Suppressor macrophage treated with lipopolysaccharide for 4 hours (primary cell): ENCODE data around the gene CCDC88C.
"Not testable (repeated sequence)": the region's sequence is repeated elsewhere in the genome, so short reads cannot be mapped to it uniquely, and the experiment has no call there.

Experiments
- DNase-seq: peaks from one replicate; pipeline ENCODE4 v3.0.0-alpha.2; 2020

CCDC88C gene

GRCh38 chr14:91284146-91284790, 133.4 kb downstream of the CCDC88C start:
- no peak for DNase-seq

DNA sequence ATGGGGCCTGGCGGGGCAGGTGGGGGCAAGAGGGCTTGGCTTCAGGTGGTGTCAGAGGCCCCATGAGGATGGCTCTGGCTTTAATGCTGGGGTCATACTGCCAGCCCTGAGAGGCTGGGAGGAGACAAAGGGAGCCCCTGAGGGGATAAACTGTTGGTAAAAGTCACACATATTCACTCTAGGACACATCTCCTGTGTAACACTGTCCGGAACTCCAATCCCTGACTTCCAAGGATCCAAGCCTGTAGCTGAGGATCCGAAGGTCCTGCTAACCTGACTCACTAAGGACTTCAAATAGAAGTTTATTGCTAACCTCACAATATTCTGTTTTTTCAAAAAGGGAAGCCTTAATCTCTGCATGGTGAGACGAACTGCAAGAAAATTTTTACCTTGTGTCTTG, 134.0 kb downstream of the CCDC88C start:
- no peak for DNase-seq

- no peak for DNase-seq
Measured at GRCh38 chr14:91282954-91283645, 134.5 kb downstream of the CCDC88C start.

- no peak for DNase-seq
Measured at GRCh38 chr14:91281346-91281745, 136.3 kb downstream of the CCDC88C start.

- DNase-seq: no peak
Measured at GRCh38 chr14:91280129-91280528, 137.5 kb downstream of the CCDC88C start.

DNA sequence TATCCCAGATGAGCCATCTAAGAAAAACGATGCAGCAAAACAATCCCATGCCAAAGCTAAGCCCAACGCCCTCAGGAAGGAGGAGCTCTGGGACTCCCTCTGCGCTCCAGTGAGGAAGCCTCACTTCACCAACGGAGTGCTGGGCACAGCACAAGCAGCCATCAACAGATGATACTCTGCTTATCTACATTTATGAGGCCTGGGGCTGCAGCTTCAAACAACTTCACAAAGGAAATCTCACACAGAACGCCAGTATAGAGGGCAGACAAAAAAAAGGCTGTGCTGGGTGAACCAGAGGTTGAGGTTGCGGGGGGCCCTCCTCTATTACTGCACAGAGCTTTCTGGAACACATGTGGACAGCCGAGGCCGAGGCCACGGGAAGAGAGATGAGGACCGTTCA, 138.3 kb downstream of the CCDC88C start:
- DNase-seq: no peak

- no peak for DNase-seq
Measured at GRCh38 chr14:91278383-91278715, 139.3 kb downstream of the CCDC88C start.

DNA sequence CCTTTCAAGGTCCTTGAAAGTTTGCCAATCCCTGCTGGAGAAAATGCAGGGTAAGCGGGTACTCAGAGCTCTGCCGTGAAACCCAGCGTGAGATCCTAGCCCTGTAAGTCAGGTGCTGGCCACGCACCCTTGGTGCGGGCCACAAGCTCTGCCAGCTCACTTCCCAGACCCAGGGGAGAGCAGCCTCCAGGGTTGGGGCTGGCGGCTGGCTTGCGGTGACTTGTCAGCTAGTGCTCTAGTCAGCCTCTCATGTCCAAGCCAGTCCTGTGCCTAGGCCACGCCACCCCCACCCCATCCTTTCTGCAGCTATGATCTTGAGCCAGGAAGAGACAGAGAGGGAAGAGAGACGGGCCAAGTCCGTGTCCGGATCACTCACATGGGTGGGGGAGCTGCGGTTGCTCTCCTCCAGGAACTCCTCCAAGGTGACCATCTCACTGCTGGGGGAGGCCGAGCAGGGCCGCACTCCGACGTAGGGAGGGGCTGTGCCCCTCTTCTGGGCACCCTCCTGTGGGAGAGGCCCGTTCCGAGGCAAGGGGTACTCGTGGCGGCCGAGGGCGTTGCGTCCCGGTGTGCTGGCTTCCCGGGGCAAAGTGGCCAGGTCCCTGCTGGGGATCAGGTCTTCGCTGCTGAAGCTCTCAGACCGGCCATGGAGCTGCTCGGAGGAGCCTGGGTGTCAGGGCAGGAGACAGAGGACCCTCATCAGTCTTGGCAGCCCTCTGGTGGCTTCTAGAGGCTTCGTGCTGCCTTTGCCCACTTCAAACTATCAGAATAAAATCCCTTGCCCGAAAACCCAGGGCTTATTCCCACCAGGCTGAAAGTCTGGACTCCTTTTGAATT, 139.9 kb downstream of the CCDC88C start:
- no peak for DNase-seq

DNA sequence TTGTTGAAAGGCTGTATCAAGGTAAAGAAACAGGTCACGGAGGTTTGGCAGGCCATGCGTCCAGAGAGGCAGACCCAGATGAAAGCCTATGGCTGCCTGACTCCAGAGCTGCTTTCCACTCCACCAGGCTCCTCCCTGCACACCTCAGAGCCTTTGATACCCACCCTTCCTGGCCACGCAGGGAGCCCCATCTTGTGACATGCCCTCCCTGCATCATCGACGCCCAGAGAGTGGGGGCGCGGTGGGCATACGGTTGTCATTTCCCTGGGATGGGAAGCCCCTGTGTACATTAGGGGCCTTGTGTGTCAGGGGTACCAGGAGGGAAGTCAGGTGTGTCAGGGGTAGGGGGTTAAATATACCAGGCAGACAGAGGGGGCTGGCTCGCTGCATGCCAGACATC, 142.8 kb downstream of the CCDC88C start:
- no peak for DNase-seq

DNA sequence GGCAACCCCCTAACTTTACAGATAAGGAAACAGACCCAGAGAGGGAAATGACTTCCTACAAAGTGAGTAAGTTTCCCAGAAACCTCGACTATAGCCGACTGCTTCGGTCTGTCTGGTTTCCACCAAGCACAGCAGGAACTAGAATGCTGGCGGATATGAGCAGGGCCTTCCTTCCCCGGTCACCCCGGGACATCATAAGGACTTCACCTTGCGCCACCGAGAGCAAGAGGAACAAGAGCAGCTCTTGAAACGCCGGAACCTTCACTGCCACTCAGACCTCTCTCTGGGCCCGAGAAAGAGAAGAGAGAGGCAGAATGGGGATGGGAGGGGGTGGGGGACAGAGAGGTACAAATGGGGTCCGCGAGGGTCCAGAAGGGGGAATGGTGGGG, 143.7 kb downstream of the CCDC88C start:
- DNase-seq: no peak

DNA sequence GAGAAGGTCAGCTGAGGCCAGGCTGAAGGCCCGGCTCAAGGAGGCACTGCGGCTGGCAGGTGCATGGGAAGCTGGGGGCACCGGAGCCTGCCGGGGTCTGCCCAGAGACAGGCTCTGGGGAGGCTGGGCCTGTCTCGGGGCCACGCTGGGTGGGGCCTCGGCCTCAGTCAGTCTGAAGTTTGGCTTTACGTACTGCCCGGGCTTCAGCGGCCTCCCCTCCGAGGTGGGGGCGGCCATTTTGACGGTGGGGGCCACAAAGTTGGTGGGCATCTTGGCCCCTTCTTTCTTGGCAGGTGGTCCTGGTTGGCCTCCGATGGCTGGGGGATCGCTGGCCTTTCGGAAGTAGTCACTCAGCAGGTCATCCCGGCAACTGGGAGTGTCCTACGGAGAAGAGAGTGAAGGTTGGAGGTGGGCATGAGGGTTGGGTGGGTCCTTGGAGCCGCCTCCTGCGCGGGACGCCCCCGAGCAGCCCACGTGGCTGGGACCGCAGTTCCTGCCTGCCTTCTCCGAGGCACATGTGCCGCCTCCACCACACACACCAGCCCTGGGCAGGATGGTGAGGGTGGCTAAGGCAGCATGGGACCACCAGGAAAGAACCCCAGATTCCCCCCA, 144.2 kb downstream of the CCDC88C start:
- no peak for DNase-seq

- no peak for DNase-seq
Measured at GRCh38 chr14:91272341-91273272, 145.0 kb downstream of the CCDC88C start.

DNA sequence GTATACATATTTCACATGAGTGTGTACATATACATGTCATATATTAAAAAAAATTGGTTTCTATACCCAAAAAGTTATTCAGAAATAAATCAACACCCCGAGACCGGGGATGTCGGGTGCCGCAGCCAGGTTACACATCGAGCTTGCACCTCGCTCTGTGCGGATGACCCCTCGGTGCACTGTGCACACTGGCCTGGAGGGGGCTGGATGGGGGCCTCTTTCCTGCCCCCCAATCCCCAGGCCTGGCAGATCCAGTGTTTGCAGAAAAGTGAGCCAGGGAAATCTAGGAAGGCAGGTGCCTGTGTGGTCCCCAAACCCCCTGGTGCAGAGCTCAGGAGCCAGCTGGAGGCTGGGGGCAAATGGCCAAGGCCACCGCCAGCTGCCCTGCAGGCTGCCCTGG, 146.0 kb downstream of the CCDC88C start:
- DNase-seq: no peak

GRCh38 chr14:91270619-91271018, 147.0 kb downstream of the CCDC88C start:
- no peak for DNase-seq

DNA sequence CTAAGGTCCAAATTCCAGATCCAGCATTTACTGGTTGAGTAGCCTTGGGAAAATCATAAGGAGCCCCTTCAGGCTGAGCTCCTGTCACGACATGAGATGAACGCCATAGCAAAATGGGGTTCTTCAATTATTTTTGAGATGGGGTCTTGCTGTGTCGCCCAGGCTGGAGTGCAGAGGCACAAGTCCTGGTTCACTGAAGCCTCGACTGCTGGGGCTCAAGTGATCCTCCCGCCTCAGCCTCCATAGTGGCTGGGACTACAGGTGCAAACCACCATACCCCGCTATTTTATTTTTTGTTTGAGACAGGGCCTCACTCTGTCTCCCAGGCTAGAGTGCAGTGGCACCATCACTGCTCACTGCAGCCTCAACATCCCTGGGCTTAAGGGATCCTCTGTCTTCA, 147.4 kb downstream of the CCDC88C start:
- DNase-seq: no peak

GRCh38 chr14:91269076-91269991, 148.3 kb downstream of the CCDC88C start:
- DNase-seq: no peak

DNA sequence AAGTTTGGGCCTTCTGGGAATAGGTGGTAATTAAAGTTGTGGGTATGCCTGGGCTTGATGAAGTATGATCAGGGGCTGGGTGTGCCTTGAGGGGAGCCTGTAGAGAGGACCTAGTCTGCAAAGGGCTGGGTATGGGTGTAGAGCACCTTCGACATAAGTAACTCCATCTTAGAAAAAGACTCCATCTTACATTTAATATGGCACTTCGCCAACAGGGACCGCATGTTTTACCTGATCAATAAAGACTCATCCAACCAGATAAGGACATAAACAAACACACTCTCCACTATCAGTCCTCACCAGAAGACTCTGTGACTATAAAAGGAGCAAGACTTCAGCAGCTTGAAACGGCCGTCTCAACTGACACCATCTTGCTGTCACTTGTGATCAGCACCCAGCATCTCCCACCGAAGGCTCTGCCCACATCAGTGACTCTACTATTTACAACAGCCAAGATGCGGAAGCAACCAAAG, 149.6 kb downstream of the CCDC88C start:
- DNase-seq: no peak

GRCh38 chr14:91266276-91266675, 151.3 kb downstream of the CCDC88C start:
- not testable (repeated sequence) for DNase-seq

DNA sequence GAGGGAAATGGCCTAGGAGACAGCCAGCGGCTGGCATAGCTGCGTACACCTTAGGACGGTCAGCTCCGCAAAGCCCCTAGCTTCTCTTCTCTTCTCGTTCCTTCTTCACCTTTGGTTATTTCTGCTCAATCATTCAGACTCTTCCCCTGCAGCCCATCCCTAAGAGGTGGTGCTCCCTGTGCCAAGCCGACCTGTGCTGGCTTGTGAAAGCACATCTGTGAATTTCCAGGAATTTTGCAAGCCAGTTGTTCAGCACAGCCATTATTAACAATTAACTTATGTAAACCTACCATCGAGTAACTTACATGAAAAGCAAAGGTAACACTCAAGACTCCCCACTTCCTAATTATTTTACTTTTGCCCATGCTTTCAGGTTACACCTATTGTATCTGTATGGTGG, 152.2 kb downstream of the CCDC88C start:
- no peak for DNase-seq

DNA sequence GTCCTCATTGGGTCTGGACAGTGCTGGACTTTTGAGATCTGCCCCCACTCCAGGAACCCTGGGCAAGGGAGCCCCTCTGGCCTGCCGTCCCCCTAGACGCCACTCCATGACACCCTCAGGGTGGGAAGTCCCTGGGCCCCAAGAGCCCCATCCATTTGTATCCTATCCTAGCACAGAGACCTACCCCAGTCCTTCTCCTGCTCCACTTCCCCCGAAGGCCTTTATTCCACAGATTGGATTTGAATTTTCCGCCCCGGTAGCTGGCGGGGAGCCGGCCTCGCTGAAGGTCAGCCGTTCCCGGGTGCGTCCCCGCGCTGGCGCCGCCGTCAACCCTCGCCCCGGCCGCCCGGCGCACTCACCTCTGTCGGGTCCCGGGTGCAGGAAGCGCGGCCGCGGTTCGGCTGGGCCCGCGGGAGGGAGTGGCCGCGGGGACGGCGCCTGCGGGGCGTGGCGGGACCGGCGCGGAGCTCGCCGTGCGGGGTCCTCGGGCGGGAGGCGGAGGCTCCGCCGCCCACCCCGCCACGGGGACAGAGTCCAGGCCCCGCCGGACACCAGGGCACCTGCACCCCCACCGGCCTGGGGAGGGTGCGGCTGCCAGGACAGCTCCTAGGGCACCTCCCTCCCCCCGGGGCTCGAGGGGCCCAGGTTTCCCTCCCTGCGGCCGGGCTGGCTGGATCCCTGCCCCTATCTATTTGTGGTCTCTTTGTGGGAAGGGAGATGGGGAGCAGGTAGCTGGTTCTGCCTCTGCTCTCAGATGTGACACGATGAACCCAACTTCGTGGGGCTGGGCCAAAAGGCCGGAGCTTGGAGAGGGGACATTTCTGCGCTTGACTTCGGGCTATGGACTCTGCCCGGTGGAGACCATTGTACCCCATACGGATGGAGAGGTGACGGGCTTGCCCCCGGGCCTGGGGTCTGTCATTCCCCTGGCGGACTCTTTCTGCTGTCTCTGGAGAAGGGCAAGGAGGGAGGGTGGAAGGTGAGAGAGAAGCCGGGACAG, 153.2 kb downstream of the CCDC88C start:
- DNase-seq: peak; percentile 20
